ENCODE data around the gene CPNE1. TPM values are rescaled to one million over a fixed set of nuclear protein-coding genes. Genes with fewer than 3 reads are reported as not detected.
A peak's percentile ranks its signal among the peaks of the same experiment; 100 is the strongest.

The CPNE1 gene
- total RNA-seq, 1 experiment from 2014 or later: 333 TPM

DNA sequence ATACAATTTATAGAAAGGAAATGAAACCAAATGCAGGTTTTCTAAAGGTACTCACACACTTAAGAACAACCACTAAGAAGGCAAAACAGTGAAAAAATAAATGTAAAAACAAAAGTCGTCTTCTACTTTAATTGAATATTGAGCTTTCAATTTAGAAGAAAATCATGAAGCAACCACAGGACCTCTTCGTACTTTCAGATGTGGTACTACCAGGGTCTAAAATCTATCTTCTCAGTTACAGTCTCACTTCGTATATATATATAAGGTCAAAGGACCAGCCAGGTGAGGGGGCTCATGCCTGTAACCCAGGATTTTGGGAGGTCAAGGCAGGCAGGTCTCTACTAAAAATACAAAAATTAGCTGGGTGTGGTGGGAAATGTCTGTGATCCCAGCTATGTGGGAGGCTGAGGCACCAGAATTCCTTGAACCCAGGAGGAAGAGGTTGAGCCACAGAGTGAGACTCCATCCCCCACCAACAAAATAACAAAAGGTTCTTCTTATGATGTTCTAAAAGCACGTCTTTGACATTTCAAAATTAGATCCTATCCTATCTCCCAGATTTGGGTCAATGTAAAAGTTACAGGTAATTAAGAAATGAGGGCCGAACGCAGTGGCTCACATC, 47.0 kb upstream of the CPNE1 start (continued):
- no peak for TF ChIP-seq EGR1 (IDR thresholded peaks at IDR 0.05; ENCODE audit: low read depth)
- no peak for TF ChIP-seq POLR2A (IDR thresholded peaks at IDR 0.05; ENCODE audit: borderline replicate concordance, extremely low read depth, insufficient read depth, insufficient read length)
- no peak for TF ChIP-seq RAD21 (IDR thresholded peaks at IDR 0.05; ENCODE audit: low read depth)

DNA sequence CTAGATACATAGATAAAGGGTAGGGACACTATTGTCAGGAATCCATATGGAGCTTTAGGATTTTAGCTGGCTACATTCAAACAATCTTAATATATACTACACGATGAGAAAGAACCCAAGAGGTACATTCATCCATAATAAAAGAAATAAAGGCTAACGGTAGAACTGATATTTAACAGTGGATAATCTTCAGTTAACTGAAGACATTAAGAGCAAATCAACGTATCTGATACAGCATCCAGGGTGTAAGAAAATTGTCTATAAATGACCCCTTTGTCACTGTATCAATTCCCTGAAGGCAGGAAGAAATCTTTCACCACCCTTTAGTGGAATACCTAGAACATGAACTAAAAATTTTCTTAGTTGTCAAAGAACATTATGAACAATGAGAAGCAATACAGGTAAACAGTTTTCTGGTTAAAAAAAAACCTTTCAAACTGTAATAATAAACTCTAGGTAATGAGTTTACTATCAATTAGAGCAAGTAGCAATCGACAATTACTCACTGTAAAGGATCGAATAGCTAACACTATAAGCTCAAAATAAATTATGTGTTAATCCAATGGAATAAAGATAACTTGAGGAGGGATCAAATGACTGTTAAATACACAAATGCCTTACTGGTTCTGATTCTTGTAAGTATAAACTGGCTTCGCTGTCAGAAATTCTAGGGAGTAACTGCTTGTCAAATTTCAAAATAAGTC, 46.3 kb upstream of the CPNE1 start:
- CTCF ChIA-PET: no interaction called here
- Histone ChIP-seq H4K20me1 (ENCODE audit: insufficient read depth) (peaks cover 70% of the 10 kb centered on the region), H3K4me2 (ENCODE audit: low read length) (no peak overlapping the region), H3K4me1 (ENCODE audit: control insufficient read depth in 1 of 2, insufficient read depth in 2 of 2, low read length in 2 of 2) (no peaks in the 10 kb centered on the region), H2AFZ (ENCODE audit: low read depth, low read length, poor library complexity, severe bottlenecking) (no peak overlapping the region), H3K9me3 (ENCODE audit: control insufficient read depth in 1 of 2, insufficient read depth in 1 of 2, low read depth in 1 of 2, low read length in 2 of 2) (no peaks in the 10 kb centered on the region), H3K79me2 (ENCODE audit: insufficient read depth, low read length) (peaks cover 98% of the 10 kb centered on the region), H3K36me3 (ENCODE audit: control insufficient read depth in 1 of 2, insufficient read depth in 2 of 2, low read length in 2 of 2) (peaks cover 83 to 92% of the 10 kb centered on the region in 2 experiments), H3K9ac (ENCODE audit: low read length) (no peak overlapping the region), H3K27me3 (ENCODE audit: insufficient read depth, low read length) (no peaks in the 10 kb centered on the region), H3K9me2 (ENCODE audit: insufficient read depth) (no peaks in the 10 kb centered on the region), H3K4me3 (replicated peaks in 1 of 2; ENCODE audit: low read depth in 1 of 2, low read length in 2 of 2) (no peak overlapping the region), H3K27ac (ENCODE audit: low read depth, low read length) (no peak overlapping the region)
- RAD21 ChIA-PET (ENCODE audit: low non-redundant PET in 1 of 2, low total read pairs in 2 of 2, uncharacterized antibody in 2 of 2, unreplicated experiment in 2 of 2): no interaction called here
- intact Hi-C loops (cut with micrococcal nuclease): no loop called here
- ATAC-seq (no peak), DNase-seq (ENCODE audit: low read depth, low spot score) (no peak)
- TSS peak; percentile 0 for BruUV-seq (replicated peaks)
- TF ChIP-seq POLR2A (IDR thresholded peaks at IDR 0.05; ENCODE audit: borderline replicate concordance, extremely low read depth, insufficient read depth, insufficient read length) (no peak), RAD21 (IDR thresholded peaks at IDR 0.05; ENCODE audit: low read depth) (no peak), EZH2 (IDR thresholded peaks at IDR 0.05) (no peak), SP1 (IDR thresholded peaks at IDR 0.05; ENCODE audit: low read depth) (no peak), EZH2phosphoT487 (IDR thresholded peaks at IDR 0.05; ENCODE audit: borderline replicate concordance) (no peak)
- TF ChIP-seq, protein P1, sequence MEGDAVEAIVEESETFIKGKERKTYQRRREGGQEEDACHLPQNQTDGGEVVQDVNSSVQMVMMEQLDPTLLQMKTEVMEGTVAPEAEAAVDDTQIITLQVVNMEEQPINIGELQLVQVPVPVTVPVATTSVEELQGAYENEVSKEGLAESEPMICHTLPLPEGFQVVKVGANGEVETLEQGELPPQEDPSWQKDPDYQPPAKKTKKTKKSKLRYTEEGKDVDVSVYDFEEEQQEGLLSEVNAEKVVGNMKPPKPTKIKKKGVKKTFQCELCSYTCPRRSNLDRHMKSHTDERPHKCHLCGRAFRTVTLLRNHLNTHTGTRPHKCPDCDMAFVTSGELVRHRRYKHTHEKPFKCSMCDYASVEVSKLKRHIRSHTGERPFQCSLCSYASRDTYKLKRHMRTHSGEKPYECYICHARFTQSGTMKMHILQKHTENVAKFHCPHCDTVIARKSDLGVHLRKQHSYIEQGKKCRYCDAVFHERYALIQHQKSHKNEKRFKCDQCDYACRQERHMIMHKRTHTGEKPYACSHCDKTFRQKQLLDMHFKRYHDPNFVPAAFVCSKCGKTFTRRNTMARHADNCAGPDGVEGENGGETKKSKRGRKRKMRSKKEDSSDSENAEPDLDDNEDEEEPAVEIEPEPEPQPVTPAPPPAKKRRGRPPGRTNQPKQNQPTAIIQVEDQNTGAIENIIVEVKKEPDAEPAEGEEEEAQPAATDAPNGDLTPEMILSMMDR (IDR thresholded peaks at IDR 0.05 in 2 of 3, conservative IDR thresholded peaks at IDR 0.05 in 1 of 3; ENCODE audit: borderline replicate concordance in 1 of 3, insufficient read depth in 1 of 3, low read depth in 2 of 3, low read length in 2 of 3): no peak
- TF ChIP-seq, protein P2, sequence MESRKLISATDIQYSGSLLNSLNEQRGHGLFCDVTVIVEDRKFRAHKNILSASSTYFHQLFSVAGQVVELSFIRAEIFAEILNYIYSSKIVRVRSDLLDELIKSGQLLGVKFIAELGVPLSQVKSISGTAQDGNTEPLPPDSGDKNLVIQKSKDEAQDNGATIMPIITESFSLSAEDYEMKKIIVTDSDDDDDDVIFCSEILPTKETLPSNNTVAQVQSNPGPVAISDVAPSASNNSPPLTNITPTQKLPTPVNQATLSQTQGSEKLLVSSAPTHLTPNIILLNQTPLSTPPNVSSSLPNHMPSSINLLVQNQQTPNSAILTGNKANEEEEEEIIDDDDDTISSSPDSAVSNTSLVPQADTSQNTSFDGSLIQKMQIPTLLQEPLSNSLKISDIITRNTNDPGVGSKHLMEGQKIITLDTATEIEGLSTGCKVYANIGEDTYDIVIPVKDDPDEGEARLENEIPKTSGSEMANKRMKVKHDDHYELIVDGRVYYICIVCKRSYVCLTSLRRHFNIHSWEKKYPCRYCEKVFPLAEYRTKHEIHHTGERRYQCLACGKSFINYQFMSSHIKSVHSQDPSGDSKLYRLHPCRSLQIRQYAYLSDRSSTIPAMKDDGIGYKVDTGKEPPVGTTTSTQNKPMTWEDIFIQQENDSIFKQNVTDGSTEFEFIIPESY (IDR thresholded peaks at IDR 0.05; ENCODE audit: extremely low read depth, insufficient replicate concordance, low read length): no peak
- POLR2A ChIA-PET: no interaction called here

All from HCT116 (cell line).